GM10847 (cell line): ENCODE results near the gene ZNF146.

ENCODE experiments used
- POLR2A ChIP-seq: IDR thresholded peaks from 2 replicates; pipeline ENCODE4 v1.6.1; 2011; ENCODE audit not compliant: insufficient read length; ENCODE audit errors: extremely low read depth

The ZNF146 gene

DNA sequence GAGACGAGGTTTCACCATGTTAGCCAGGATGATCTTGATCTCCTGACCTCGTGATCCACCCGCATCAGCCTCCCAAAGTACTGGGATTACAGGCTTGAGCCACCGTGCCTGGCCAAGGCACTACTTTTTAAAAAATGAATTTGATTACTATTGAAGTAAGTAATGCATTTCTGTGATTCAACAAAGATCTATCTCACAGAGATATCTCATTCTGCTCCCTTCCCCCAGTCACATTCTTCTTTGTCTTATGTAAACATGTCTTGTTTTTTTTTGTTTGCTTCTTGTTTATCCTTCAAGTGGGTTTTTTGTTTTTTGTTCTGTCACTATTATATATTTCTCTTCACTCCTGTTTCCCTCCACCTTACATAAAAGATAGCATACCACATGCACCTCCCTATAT, 6.6 kb downstream of the ZNF146 start:
- no peak for TF ChIP-seq POLR2A

DNA sequence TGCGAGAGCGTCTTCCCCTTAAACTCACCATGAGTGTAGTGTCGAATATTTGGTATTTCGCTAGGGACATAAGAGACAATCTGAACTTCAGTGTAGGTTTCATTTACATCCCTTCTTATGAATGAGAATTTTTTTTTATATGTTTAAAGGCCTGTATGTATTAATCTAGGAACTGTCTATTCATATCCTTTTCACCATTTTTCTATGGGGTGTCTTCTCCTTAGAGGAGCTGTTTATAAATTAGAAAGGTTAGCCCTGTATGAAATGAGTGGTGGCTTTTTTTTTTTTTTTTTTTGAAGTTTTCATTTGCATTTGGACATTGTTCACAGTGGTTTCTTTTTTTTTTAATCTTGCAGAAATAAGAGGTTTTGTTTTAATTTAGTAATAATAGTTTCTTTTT, 7.6 kb downstream of the ZNF146 start:
- no peak for TF ChIP-seq POLR2A

DNA sequence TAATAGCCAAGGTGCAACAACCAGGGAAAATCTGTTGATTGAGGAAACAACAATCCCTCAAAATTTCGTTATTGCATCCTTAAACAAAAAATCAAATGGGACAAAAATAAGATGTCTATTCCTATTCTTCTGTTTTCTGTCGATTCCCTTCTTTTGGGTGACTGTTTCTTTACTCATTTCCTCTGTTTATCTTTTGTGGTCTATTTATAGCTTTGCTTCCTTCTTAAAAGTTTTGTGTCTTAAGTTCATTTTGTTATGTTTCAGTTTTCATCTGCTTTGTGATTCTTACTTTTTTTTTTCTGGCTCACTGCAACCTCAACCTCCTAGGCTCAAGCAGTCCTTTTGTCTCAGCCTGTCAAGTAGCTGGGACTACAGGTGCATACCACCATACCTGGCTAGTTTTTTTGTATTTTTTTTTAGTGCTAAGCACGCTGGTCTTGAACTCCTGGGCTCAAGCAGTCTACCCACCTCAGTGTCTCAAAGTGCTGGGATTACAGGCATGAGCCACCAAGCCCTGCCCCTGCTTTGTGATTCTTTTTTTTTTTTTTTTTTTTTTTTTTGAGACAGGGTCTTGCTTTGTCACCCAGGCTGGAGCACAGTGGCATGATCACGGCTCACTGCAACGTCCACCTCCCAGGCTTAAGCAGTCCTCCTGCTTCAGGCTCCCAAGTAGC, 10.4 kb downstream of the ZNF146 start:
- TF ChIP-seq POLR2A, result no peak

DNA sequence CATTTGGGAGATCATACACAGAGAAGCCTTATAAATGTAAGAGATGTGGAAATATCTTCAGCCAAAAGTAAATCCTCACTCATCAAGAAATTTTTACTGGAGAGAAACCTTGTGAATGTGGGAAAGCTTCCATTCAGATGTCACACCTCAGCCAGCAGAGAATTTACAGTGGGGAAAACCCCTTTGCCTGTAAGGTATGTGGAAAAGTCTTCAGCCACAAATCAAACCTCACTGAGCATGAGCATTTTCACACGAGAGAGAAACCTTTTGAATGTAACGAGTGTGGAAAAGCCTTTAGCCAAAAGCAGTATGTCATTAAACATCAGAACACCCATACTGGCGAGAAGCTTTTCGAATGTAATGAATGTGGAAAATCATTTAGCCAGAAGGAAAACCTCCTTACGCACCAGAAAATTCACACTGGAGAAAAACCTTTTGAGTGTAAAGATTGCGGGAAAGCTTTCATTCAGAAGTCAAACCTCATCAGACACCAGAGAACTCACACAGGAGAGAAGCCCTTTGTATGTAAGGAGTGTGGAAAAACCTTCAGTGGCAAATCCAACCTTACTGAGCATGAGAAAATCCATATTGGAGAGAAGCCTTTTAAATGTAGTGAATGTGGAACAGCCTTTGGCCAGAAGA, 21.5 kb downstream of the ZNF146 start:
- TF ChIP-seq POLR2A, result no peak

DNA sequence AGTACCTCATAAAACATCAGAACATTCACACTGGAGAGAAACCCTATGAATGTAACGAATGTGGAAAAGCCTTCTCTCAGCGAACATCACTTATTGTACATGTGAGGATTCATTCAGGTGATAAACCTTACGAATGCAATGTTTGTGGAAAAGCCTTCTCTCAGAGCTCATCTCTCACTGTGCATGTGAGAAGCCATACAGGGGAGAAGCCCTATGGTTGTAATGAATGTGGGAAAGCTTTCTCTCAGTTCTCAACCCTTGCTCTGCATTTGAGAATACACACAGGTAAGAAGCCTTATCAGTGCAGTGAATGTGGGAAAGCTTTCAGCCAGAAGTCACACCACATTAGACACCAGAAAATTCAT, 22.0 kb downstream of the ZNF146 start:
- no peak for TF ChIP-seq POLR2A

DNA sequence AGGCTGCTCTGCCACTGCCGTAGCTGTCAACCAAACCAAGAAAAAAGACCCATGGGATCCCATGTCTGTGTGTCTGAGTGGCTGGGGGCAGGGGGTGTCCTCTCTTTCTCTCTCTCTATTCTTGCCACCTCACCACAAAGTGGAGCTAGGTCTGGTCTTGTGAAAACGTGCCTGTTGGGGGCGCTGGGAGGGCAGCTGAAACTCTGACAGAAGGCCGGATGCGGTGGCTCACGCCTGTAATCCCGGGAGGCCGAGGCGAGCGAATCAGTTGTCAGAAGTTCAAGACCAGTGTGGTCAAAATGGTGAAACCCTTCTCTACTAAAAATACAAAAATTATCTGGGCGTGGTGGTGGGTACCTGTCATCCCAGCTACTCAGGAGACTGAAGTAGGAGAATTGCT, 29.2 kb downstream of the ZNF146 start:
- no peak for TF ChIP-seq POLR2A

DNA sequence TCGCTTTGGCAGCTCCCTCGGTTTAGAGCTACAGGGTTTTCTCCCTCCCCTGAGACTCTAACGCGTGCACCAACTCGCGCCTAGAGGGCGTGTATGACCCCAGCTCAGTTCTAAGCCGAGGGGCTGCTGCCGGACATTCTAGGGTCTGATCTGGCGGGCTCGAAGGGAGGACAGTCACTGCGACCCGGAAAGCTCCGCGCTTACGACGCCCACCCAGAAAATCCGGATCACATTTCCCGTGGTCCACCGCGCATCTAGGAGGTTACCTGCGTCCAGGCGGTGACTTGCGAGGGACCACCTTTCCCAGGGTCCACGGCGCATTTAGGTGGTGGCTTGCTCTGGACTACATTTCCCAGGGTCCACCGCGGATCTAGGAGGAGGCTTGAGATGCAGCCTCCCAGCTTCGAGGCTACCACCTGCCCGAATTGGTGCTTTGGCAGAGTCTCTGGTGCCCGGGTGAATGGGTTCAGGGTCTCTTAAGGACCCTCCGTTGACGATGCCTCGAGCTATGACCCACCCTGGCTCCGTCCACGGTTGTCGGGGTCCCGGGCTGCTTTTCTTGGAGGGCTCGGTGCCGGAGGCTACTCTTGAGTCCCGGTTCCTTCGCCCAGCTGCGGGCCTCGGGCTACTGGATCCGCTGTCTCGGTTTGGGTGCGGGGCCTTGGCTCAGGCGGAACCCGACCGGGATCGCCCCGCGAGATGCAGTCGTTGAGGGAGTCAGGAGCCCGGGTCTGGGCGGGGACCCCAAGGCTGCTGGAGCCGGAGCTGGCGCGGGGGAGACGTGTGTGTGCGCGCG, 30.5 kb downstream of the ZNF146 start:
- TF ChIP-seq POLR2A, result no peak

DNA sequence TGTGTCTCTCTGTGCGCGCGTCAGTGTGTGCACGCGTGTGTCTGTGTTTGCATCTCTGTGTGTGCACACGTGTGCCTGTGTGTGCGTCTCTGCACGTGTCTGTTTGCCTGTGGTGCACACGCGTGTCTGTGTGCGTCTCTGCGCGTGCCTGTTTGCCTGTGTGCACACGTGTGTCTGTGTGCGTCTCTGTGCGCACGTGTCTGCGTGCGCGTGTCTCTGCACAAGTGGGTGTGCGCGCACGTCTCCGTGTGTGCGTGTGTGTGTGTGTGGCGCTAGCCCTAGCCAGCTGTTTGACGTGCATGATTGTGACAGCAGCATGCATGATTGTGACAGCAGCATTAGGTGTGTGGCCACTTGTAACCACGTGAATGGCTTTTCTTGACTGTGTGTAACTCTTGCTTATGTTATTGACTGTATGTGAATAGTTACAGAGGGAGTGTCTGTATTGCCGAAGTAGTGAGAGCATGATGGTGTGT, 31.1 kb downstream of the ZNF146 start:
- no peak for TF ChIP-seq POLR2A

DNA sequence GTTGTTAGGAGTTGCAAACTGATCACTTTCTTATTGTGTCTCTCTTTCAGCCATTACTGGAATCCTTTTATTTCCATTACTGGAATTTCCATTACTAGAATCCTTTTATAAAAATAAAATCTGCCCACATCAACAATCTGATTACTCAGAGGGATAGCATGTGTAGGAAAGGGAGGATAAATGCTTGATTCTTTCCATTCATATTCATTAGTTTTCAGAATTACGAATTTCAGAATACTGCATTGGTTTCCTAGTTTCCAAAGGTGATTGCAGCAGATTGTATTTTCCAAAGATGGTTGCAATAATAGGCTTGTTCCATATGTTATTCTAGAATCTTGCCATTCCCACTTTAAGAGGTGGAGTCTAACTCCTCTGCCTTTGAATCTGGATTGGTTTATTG, 37.1 kb downstream of the ZNF146 start:
- TF ChIP-seq POLR2A, result no peak

DNA sequence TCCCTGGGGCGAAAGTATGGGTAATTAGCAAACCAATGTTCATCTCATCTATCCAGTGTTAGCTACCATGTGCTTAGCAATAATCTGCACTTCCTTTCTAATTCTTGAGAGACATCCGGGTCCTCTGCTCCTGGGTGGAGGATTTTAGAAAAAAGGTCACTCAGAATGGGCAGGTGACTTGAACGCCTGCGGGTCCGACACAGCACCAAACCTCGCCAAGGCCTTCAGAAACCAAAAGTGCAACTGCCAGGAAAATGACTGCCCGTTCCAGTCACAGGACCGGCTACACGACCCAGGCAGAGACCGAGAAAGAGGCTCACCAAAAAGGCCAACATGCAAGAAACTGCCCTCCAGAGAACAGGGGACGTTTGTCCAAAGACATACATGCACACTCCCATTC, 39.9 kb downstream of the ZNF146 start:
- TF ChIP-seq POLR2A, result no peak

DNA sequence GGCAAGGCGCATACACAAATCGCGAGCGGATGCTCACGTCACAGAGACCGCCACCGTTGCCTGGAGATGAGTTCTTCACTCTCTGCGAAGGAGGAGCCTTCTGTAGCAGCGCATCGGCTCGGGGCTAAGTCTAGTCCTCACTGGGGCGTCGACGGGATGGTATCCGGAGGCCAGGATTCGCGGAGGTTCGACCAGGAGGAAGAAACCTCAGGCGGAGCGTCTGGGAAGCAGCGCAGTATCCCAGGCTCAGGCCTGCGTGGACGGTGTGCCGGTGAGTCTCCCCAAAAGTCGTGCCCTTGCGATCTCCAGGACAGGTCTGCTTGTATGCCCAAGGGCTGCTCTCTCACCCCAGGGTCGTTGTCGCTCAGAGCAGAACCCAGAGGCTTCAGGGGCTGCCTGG, 40.4 kb downstream of the ZNF146 start:
- TF ChIP-seq POLR2A, result no peak

DNA sequence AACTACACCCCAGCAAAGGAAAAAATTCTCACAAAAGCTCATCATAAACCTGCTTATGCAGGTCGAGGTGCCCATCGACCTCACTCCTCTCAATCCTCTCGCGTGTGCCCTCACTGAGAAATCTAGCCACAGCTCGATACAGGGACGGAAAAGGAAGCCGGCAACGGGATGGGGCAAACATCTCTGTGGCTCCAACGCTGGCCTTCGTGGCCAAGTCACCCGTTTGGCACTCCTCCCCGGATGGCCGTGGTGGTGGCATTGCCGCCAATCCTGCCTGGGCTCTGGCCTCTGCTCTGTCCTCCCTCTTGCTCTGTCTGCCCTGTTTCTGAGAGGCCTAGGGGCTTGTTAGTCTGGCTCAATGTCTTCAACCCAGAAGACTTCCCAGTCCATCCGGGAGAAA, 41.2 kb downstream of the ZNF146 start:
- no peak for TF ChIP-seq POLR2A

DNA sequence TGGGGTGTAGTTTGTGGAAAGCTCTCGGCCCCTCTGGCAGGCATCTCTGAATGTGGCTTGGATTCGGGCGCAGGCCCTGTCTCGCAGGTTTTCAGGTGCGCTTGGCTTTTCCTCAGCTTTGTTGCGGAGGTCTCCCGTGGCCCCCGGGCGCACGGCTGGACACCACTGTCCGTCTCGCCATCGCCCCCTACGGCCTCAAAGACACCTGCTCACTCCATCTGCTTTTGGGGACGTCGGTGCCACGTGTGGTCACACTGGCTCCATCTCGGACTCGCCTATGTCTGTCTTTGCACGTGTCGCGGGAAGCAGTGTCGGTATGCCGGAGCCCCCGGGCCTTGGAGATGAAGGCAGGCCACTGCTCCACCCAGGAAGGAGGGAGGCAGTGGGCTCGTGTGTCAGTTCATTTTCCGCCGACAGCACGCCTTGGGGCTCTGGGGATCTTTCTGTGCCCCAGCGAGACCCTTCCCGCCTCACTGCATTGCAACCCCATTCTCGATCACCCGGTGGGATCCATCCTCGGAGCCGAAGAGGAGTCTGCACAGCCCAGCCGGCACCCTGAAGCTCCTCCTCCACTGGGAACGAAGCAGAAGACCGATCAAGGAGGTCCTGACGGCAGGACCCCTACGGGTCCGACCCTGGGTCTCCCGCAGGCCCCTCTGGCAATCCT, 42.1 kb downstream of the ZNF146 start:
- no peak for TF ChIP-seq POLR2A

DNA sequence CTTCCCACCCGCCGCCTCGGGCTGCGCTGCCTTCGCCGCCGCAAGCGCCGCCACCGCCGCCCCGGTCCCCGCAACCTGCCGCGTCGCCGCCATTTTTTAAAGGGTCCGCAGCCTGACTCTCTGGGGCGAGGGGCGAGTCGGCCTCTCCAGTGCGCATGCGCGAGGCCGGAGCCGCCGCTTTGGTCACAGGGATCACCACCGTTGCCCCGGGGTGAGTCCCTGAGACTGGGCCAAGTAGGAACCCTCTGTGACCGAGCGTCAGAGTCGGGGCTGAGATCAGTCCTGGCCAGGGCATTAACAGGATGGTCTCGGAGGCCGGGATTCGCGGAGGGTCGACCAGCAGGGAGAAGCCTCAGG, 42.6 kb downstream of the ZNF146 start:
- no peak for TF ChIP-seq POLR2A

DNA sequence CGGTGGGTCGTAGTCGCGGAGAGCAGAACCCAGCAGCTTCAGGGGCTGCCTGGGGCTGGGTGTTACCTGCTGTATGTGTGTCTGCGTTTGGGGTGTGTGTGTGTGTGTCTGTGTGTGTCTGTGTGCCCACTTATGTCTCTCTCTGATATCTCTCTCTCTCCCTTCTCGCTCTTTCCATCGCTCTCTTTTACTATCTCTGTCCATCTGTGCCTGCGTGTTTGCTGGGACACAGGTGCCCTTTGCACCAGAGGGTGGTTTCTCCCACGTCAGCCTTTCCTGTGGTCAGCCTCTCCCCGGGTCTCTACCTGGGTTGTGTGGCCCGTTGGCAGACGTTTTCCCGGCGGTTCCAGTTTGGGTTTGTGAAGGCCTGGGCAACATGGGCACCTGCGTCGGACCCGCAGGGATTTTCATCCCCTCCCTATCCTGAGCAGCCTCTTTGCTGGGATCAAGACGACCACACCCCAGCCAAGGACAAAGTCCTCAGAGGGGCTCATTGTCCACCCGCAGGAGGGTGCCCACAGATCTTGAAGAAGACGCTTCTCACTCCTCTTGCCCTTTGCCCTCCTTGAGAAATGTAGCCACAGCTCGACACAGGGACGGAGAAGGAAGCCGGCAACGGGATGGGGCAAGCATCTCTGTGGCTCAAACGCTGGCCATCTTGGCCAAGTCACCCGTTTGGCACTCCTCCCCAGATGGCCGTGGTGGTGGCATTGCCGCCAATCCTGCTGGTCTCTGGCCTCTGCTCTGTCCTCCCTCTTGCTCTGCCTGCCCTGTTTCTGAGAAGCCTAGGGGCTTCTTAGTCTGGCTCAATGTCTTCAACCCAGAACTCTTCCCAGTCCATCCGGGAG, 43.3 kb downstream of the ZNF146 start:
- no peak for TF ChIP-seq POLR2A
